Mucosa of descending colon (tissue), 3 donors: ENCODE measurements around the gene MAN1A2. TPM values are rescaled to one million over a fixed set of nuclear protein-coding genes. Genes with fewer than 3 reads are reported as not detected.

Source experiments
- ATAC-seq: fragments of 200-7000 bp; cut with Tn5 transposase; one replicate; pipeline ENCODE4 v1.9.1; 2020; ENCODE audit warnings: mild to moderate bottlenecking, moderate library complexity
- DNase-seq, 3 donors: peaks; one replicate each; pipeline ENCODE4 v3.0.0-alpha.2; 2020
- H3K36me3 ChIP-seq: fragments of 200-600 bp; one replicate; pipeline ENCODE4 v1.8.0; 2021; ENCODE audit warnings: low read depth, mild to moderate bottlenecking
- H3K4me1 ChIP-seq: fragments of 200-600 bp; one replicate; pipeline ENCODE4 v1.8.0; 2021; ENCODE audit warnings: low read depth, mild to moderate bottlenecking
- H3K4me3 ChIP-seq: fragments of 200-600 bp; one replicate; pipeline ENCODE4 v1.8.0; 2021; ENCODE audit warnings: mild to moderate bottlenecking
- H3K9me3 ChIP-seq: fragments of 200-600 bp; one replicate; pipeline ENCODE4 v1.8.0; 2021; ENCODE audit warnings: mild to moderate bottlenecking
- intact Hi-C, 2 donors: fragments of 100-400 bp; cut with DNase I in 1 of 2; cut with micrococcal nuclease in 1 of 2; formaldehyde crosslinking; loops; one replicate each; pipeline versions ENCODE4 v1.11.0 to v1.11.1; 2022; cut with DNase I, micrococcal nuclease
- total RNA-seq, 3 donors: library from RNA; stranded (reverse); fragmentation: NEBNext Ultra II Directional in 2 of 3; extraction: Animal tissue kit (Norgen Biotek cat#: 25700) in 2 of 3; gene quantifications; one replicate each; pipeline versions ENCODE4 v1.2.1 to v1.2.4, GENCODE V29; 2021 to 2023
- TF ChIP-seq, protein P1 (sequence below): fragments of 200-600 bp; IDR thresholded peaks from one replicate; pipeline ENCODE4 v1.8.0; 2022; ENCODE audit warnings: antibody characterized with exemption, mild to moderate bottlenecking
- donor health status: DM: no; HTN: no; CAD: no; lungs with moderate emphysema.
- donor health status: DM: no; HTN: no; CAD: no.
- donor health status: DM: no; HTN: yes; CAD: no.

MAN1A2 gene
- total RNA-seq, 3 donors from 2014 or later = 29.1 to 59.6 (median 32.4) TPM

- Histone ChIP-seq H3K4me1 (no peaks in the 10 kb centered on the region), H3K4me3 (no peak overlapping the region), H3K36me3 (no peaks in the 10 kb centered on the region), H3K9me3 (no peaks in the 10 kb centered on the region)
- ATAC-seq (no peak), DNase-seq (no peak)
- intact Hi-C loops = no loop called here
- TF ChIP-seq, protein P1, sequence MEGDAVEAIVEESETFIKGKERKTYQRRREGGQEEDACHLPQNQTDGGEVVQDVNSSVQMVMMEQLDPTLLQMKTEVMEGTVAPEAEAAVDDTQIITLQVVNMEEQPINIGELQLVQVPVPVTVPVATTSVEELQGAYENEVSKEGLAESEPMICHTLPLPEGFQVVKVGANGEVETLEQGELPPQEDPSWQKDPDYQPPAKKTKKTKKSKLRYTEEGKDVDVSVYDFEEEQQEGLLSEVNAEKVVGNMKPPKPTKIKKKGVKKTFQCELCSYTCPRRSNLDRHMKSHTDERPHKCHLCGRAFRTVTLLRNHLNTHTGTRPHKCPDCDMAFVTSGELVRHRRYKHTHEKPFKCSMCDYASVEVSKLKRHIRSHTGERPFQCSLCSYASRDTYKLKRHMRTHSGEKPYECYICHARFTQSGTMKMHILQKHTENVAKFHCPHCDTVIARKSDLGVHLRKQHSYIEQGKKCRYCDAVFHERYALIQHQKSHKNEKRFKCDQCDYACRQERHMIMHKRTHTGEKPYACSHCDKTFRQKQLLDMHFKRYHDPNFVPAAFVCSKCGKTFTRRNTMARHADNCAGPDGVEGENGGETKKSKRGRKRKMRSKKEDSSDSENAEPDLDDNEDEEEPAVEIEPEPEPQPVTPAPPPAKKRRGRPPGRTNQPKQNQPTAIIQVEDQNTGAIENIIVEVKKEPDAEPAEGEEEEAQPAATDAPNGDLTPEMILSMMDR = no peak
Observed at GRCh38 chr1:117416546-117417125, 49.4 kb downstream of the MAN1A2 start.

DNA sequence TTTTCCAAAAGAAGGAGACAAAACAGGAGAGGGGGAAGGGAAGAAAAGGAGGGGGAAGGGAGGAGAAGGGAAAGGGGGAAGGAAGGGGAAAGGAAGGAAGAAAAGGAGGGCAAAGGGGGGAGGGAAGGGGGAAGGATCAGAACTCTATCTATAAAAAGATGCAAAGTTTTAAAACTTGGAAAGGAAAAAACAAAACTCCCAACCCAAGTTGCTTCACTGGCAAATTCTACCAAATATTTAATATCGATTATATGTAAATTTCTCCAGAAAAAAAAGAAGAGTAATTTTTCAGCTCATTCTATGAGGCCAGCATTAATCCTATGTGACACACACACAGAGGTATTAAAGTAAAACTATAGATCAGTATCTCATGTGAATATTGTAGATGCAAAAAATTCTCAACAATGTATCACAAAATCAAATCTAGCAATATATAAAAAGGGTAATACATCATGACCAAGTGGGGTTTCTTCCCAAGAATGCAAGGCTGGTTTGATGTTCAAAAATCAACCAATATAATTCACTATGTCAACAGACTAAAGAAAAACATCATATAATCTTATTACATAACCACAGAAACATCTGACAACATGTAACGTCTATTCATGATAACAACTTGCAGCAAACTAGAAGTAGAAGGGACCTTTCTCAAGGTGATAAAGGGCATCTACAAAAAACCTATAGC lies 57.9 kb downstream of the MAN1A2 start:
- no peak for ATAC-seq
- peaks cover 40% of the 10 kb centered on the region for H3K9me3 ChIP-seq
- intact Hi-C loops = no loop called here
- H3K4me3 ChIP-seq = no peak overlapping the region
- no peaks in the 10 kb centered on the region for H3K4me1 ChIP-seq
- TF ChIP-seq, protein P1 = no peak
- no peak for DNase-seq
- no peaks in the 10 kb centered on the region for H3K36me3 ChIP-seq

- Histone ChIP-seq H3K4me3 (no peak overlapping the region), H3K4me1 (no peaks in the 10 kb centered on the region), H3K36me3 (no peaks in the 10 kb centered on the region), H3K9me3 (peaks cover 40% of the 10 kb centered on the region)
- no peak for ATAC-seq
- intact Hi-C loops = no loop called here
- DNase-seq = no peak
- TF ChIP-seq, protein P1 = no peak
Observed at GRCh38 chr1:117427297-117427696, 60.0 kb downstream of the MAN1A2 start.

DNA sequence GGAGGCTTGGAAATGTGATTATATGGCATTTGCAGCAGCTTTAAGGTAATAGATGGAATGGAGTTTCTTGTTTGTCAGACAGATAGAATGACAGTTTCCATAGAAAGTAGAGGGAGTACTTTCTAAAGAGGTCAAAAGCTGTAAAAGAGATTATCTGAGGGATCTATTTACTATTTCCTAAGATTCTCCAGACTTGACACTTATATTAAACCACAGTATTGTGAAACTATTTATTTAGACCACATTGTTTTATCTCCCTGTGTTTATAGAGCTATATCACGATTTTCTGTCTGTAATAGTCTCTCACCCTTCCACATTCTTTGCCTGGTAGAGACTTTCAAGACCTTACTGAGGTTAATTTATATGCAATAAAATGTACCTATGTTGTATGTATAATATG lies 66.7 kb downstream of the MAN1A2 start:
- ATAC-seq = no peak
- no peak for DNase-seq
- H3K9me3 ChIP-seq = no peaks in the 10 kb centered on the region
- no peaks in the 10 kb centered on the region for H3K36me3 ChIP-seq
- TF ChIP-seq, protein P1 = no peak
- H3K4me1 ChIP-seq = no peaks in the 10 kb centered on the region
- intact Hi-C loops = no loop called here
- H3K4me3 ChIP-seq = no peak overlapping the region

DNA sequence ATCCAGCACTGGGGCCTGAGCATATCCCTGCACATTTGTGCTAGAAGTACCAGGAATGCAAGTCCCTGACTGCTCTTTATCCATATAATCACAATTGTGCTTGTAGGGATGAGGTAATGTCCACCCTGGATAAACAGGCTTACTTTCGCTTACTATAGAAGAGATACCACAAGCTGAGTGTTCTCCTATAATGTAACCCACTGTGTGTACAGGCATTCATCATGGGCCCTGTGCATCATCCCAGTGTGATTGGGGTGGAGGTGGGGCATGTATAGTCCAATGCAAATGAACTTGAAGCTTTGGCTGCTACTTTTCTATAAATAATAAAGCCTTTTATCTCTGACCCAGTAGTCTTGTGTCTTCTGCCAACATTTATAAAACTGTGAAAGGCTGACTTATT lies 69.3 kb downstream of the MAN1A2 start:
- TF ChIP-seq, protein P1 = no peak
- Histone ChIP-seq H3K4me1 (no peaks in the 10 kb centered on the region), H3K36me3 (no peaks in the 10 kb centered on the region), H3K4me3 (no peak overlapping the region), H3K9me3 (no peaks in the 10 kb centered on the region)
- no peak for ATAC-seq
- no peak for DNase-seq
- intact Hi-C loops = no loop called here
